ENCODE measurements around the gene CERS6.

Gene CERS6

DNA sequence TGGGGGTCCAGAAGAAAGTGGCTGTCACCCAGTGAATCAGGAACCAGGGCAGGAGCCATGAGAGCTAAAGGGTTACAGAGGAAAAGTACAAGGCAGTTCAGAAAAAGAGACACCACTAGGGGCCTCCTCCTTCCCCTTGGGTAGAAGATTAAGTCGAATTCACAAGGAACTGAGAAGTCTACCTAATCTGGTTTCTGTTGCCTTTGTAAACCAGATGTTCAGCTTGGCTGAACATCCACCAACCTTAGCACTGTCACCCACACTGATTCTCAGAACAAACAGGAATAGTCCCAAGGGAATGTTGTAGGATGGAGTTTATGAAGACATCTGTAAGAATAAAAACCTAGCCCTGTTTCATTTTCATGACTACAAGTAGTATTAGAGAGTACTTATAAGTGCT is 256.0 kb downstream of the CERS6 start:
- no peaks in the 10 kb centered on the region for H3K36me3 ChIP-seq
- no peaks in the 10 kb centered on the region for H3K4me1 ChIP-seq

DNA sequence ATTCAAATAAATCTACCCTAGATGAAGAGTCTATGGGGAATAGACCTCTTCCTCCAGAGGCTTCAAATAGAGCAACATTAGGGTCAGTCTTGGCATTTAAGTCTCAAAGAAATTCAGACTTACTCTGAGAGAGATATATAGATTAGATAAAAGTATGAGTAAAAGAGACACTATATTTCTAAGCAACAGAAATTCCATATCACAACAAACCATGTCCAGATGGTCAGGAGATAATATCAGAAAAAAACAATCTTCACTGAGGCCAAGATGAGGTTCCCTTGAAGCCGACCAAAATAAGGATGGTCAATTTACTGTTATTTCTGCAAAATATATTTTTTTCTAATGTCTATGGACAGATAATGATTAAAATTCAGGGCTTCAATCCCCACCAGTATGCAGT is 257.3 kb downstream of the CERS6 start:
- Histone ChIP-seq H3K36me3 (no peaks in the 10 kb centered on the region), H3K27me3 (no peaks in the 10 kb centered on the region), H3K4me3 (ENCODE audit: low read depth, low read length) (no peak overlapping the region), H3K9me3 (no peaks in the 10 kb centered on the region), H3K4me1 (no peaks in the 10 kb centered on the region)
- TF ChIP-seq, protein P1, sequence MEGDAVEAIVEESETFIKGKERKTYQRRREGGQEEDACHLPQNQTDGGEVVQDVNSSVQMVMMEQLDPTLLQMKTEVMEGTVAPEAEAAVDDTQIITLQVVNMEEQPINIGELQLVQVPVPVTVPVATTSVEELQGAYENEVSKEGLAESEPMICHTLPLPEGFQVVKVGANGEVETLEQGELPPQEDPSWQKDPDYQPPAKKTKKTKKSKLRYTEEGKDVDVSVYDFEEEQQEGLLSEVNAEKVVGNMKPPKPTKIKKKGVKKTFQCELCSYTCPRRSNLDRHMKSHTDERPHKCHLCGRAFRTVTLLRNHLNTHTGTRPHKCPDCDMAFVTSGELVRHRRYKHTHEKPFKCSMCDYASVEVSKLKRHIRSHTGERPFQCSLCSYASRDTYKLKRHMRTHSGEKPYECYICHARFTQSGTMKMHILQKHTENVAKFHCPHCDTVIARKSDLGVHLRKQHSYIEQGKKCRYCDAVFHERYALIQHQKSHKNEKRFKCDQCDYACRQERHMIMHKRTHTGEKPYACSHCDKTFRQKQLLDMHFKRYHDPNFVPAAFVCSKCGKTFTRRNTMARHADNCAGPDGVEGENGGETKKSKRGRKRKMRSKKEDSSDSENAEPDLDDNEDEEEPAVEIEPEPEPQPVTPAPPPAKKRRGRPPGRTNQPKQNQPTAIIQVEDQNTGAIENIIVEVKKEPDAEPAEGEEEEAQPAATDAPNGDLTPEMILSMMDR (IDR thresholded peaks at IDR 0.05; ENCODE audit: low read depth, low read length) = no peak
- DNase-seq = no peak

More for the DNA sequence above, 256.0 kb downstream of the CERS6 start:
- Histone ChIP-seq H3K27me3 (no peaks in the 10 kb centered on the region), H3K4me3 (ENCODE audit: low read depth, low read length) (no peak overlapping the region), H3K9me3 (no peaks in the 10 kb centered on the region)
- TF ChIP-seq, protein P1 (IDR thresholded peaks at IDR 0.05; ENCODE audit: low read depth, low read length) = no peak
- DNase-seq = no peak

DNA sequence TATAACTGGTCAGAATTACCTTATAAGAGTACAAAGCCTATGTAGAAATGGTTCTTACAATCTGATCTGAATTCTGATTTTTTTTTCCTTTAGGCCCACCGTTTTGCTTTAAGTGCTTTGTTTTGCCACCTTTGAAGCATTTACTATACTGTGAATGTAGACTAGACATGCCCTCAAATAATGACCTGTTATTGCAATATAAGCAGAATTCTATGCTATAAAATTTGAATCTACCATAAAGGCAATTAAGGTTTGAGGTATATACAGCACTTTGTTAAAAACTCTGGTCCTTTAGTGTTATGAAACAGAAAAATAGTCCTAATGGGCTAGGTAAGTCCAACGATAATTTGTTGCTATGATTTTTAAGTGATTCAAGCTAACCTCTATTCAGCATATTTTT is 259.8 kb downstream of the CERS6 start:
- TF ChIP-seq, protein P1 (IDR thresholded peaks at IDR 0.05; ENCODE audit: low read depth, low read length) = no peak
- Histone ChIP-seq H3K4me3 (ENCODE audit: low read depth, low read length) (no peak overlapping the region), H3K9me3 (no peaks in the 10 kb centered on the region), H3K36me3 (no peaks in the 10 kb centered on the region), H3K27me3 (no peaks in the 10 kb centered on the region), H3K4me1 (no peaks in the 10 kb centered on the region)
- DNase-seq = no peak

DNA sequence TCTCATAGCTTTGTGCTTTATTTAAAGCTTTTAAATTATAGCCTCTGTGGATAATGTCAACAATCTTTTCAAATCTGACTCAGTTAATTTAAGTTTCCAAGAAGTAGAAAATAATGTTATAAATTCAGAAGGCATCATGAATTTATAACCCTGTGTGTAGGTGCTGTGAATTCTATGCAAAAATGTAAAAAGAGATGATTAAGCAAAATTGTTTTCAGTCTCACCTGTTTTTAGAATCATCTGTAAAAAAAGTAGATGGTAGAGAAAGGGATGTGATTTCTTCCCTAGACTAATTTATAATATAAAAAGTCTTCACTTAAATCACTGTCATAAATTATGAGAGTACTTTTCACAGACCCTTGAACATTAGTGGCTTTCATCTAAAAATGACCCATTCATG is 260.8 kb downstream of the CERS6 start:
- no peaks in the 10 kb centered on the region for H3K4me1 ChIP-seq
- no peaks in the 10 kb centered on the region for H3K36me3 ChIP-seq
- no peaks in the 10 kb centered on the region for H3K27me3 ChIP-seq
- TF ChIP-seq, protein P1 (IDR thresholded peaks at IDR 0.05; ENCODE audit: low read depth, low read length) = no peak
- H3K4me3 ChIP-seq (ENCODE audit: low read depth, low read length) = no peak overlapping the region
- H3K9me3 ChIP-seq = no peaks in the 10 kb centered on the region
- no peak for DNase-seq

DNA sequence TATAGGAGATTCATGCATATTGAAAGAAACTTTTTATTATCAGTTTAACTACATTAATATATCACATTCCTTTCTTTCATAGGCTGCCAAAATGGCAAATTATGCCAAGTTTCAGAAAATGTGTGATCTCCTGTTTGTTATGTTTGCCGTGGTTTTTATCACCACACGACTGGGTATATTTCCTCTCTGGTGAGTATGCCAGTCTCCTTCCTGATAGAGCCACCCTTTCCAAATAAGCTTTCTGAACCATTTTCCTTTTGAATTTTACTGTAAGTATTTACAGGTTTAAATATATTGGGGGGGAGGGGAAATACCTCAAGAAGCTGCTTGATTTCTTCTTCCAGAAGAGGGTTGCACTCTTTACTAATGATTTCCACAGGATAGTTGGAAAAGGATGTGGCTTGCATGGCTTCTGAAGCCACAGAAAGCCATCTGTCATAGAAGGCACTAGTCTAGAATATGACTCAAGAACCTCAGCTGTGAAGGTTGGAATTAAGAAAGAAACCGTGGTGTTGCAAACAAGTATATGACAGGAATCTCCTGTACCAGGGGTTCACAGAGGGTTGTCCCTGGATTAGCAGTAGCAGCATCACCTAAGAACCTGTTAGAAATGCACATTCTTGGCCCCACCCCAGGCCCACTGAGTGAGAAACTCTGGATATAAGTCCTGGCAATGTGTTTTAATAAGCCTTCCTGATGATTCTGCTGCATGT is 261.9 kb downstream of the CERS6 start:
- Histone ChIP-seq H3K36me3 (no peaks in the 10 kb centered on the region), H3K9me3 (no peaks in the 10 kb centered on the region), H3K27me3 (no peaks in the 10 kb centered on the region), H3K4me1 (no peaks in the 10 kb centered on the region), H3K4me3 (ENCODE audit: low read depth, low read length) (no peak overlapping the region)
- TF ChIP-seq, protein P1 (IDR thresholded peaks at IDR 0.05; ENCODE audit: low read depth, low read length) = no peak
- no peak for DNase-seq

DNA sequence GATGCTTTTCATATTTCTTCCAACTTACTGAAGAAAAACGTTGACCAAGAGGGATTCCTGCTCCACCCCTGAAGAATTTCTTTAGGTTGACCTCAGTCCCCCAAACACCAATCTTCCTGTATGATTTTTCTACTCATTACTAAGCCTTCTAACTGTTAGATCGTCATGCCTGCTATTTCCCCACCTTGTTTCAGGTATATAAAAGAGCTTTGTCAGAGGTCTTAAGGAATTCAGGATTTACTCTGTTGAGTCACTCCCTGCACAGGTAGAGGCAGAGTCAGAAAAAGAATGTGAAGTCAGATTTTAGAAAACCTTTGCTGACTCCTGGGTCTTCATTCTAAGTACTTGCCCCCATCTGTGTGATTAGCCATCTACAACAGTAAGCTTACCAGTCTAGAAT is 262.6 kb downstream of the CERS6 start:
- no peak for DNase-seq
- Histone ChIP-seq H3K36me3 (no peaks in the 10 kb centered on the region), H3K4me1 (no peaks in the 10 kb centered on the region), H3K9me3 (no peaks in the 10 kb centered on the region), H3K27me3 (no peaks in the 10 kb centered on the region), H3K4me3 (ENCODE audit: low read depth, low read length) (no peak overlapping the region)
- TF ChIP-seq, protein P1 (IDR thresholded peaks at IDR 0.05; ENCODE audit: low read depth, low read length) = no peak

Measured in BE2C (cell line).